Activated CD8-positive, alpha-beta T cell treated with anti-CD3 and anti-CD28 coated beads for 36 hours (primary cell): Measurements from ENCODE around the gene TRIM14. TPM values are rescaled to one million over a fixed set of nuclear protein-coding genes. Genes with fewer than 3 reads are reported as not detected.
"Not testable (repeated sequence)": the region's sequence is repeated elsewhere in the genome, so short reads cannot be mapped to it uniquely, and the experiment has no call there.

Source experiments
- ATAC-seq: fragments of 200-7000 bp; cut with Tn5 transposase; one replicate; pipeline ENCODE4 v1.10.0; 2021; ENCODE audit warnings: mild to moderate bottlenecking, moderate library complexity
- CTCF ChIA-PET: fragments of 350-600 bp; sonication (Branson Sonifier 250); formaldehyde crosslinking; loops from one replicate; lab custom pipeline; 2021; ENCODE audit warnings: antibody characterized with exemption; lab: Charles Lee
- POLR2A ChIA-PET: fragments of 350-600 bp; sonication (Branson Sonifier 250); formaldehyde crosslinking; loops from one replicate; lab custom pipeline; 2021; ENCODE audit warnings: antibody characterized with exemption; lab: Charles Lee
- DNase-seq: peaks from one replicate; pipeline ENCODE4 v3.0.0-alpha.2; 2020
- H3K27ac Mint-ChIP-seq: one replicate; pipeline ENCODE4 v1.8.0; 2021; ENCODE audit warnings: mild to moderate bottlenecking, mixed read lengths
- H3K27me3 Mint-ChIP-seq: one replicate; pipeline ENCODE4 v1.8.0; 2021; ENCODE audit warnings: mixed read lengths
- H3K36me3 Mint-ChIP-seq: one replicate; pipeline ENCODE4 v1.8.0; 2021; ENCODE audit warnings: low read depth, mixed read lengths
- H3K4me1 Mint-ChIP-seq: one replicate; pipeline ENCODE4 v1.8.0; 2021; ENCODE audit warnings: low read depth, mixed read lengths
- H3K4me3 Mint-ChIP-seq: one replicate; pipeline ENCODE4 v1.8.0; 2021; ENCODE audit warnings: mild to moderate bottlenecking, moderate library complexity, mixed read lengths
- H3K9me3 Mint-ChIP-seq: one replicate; pipeline ENCODE4 v1.8.0; 2021; ENCODE audit warnings: mixed read lengths
- CTCF ChIP-seq: fragments of 200-600 bp; IDR thresholded peaks from one replicate; pipeline ENCODE4 v1.8.0; 2022; ENCODE audit warnings: antibody characterized with exemption, mild to moderate bottlenecking
- intact Hi-C: fragments of 100-400 bp; cut with micrococcal nuclease; formaldehyde crosslinking; loops from one replicate; pipeline ENCODE4 v1.10.0; 2022
- total RNA-seq, 2 experiments: library from RNA; stranded (reverse); gene quantifications; one replicate each; pipeline ENCODE4 v1.2.3, GENCODE V29; 2021

TRIM14 gene
- total RNA-seq, 2 experiments from 2014 or later = 39.6 to 41.8 TPM

GRCh38 chr9:98080780-98081179 lies 38.2 kb downstream of the TRIM14 start:
- TF ChIP-seq CTCF = no peak
- ATAC-seq (no peak), DNase-seq (no peak)
- ChIA-PET CTCF (no interaction called here), POLR2A (interaction anchor here (0.8 to 1.5 kb wide), 3 partner anchors 17 to 27 kb away, joined by 3 to 6 read pairs (median 5); no protein-coding TSS in a partner anchor)
- Mint-ChIP-seq H3K36me3 (peaks cover 56% of the 10 kb centered on the region), H3K27ac (peak overlapping the region; percentile 80), H3K4me3 (no peak overlapping the region), H3K4me1 (peaks cover 42% of the 10 kb centered on the region), H3K27me3 (no peaks in the 10 kb centered on the region), H3K9me3 (no peaks in the 10 kb centered on the region)
- intact Hi-C loops = no loop called here

- H3K36me3 Mint-ChIP-seq = peaks cover 54% of the 10 kb centered on the region
- ATAC-seq (no peak), DNase-seq (no peak)
- peak overlapping the region; percentile 80 for H3K27ac Mint-ChIP-seq
- no peak overlapping the region for H3K4me3 Mint-ChIP-seq
- H3K4me1 Mint-ChIP-seq = peaks cover 42% of the 10 kb centered on the region
- ChIA-PET CTCF (interaction anchor here (1.4 kb wide), 1 partner anchor 13 kb away, joined by 3 read pairs; no protein-coding TSS in a partner anchor), POLR2A (interaction anchor here (0.8 to 1.5 kb wide), 5 partner anchors 18 to 158 kb away, joined by 3 to 6 read pairs (median 3); no protein-coding TSS in a partner anchor)
- no peak for TF ChIP-seq CTCF
- H3K9me3 Mint-ChIP-seq = no peaks in the 10 kb centered on the region
- H3K27me3 Mint-ChIP-seq = no peaks in the 10 kb centered on the region
- intact Hi-C loops = no loop called here
Observed at GRCh38 chr9:98080326-98080725, 38.7 kb downstream of the TRIM14 start.

DNA sequence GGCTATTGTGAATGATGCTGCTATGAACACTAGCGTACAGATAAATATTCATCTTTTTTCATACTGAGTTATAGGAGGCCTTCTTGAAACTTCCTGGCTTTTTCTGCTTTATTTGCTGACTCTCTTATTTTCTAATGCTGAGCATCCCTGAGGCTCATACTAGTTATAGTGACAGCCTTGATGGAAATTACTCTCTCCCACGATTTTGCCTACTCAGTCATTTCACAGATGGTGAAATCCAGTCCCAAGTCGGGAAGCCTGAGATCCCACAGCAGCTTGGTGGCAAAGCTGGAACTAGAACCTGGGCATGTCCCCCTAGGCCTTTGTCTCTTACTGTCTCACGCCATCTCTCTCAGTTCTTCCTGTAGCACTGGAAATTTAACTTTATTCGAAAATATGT lies 40.1 kb downstream of the TRIM14 start:
- POLR2A ChIA-PET = interaction anchor here (0.9 to 1.6 kb wide), 3 partner anchors 27 to 157 kb away, joined by 3 read pairs; partner anchors contain the start of gene TRIM14
- intact Hi-C loops = loop anchor here (10.0 kb wide), 1 partner anchor 116 kb away; the partner anchor contains the start of gene CORO2A
- H3K36me3 Mint-ChIP-seq = peaks cover 49% of the 10 kb centered on the region

DNA sequence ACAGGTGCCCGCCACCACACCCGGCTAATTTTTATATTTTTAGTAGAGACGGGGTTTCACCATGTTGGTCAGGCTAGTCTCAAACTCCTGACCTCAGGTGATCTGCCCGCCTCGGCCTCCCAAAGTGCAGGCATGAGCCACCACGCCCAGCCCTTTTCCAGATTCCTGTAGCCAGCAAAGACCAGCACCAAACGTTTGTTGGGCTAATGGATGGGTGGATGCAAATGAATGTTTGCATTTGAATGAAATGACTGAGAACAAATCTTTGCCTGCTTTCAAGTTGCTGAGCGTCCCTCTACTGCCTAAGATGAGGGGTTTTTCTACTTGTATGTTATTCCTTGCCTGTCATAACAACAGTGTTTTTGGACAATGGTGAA lies 42.5 kb downstream of the TRIM14 start:
- intact Hi-C loops = loop anchor here (10.0 kb wide), 1 partner anchor 118 kb away; the partner anchor contains the start of gene CORO2A
- H3K4me3 Mint-ChIP-seq, H3K9me3 Mint-ChIP-seq, ATAC-seq, H3K27me3 Mint-ChIP-seq, DNase-seq: not testable (repeated sequence)
- Mint-ChIP-seq H3K27ac (peak overlapping the region; percentile 89), H3K36me3 (peaks cover 26% of the 10 kb centered on the region), H3K4me1 (peaks cover 38% of the 10 kb centered on the region)
- ChIA-PET CTCF (interaction anchor here (1.2 to 1.3 kb wide), 3 partner anchors 8 to 42 kb away, joined by 3 to 4 read pairs (median 3); no protein-coding TSS in a partner anchor), POLR2A (interaction anchor here (1.1 to 1.5 kb wide), 3 partner anchors 10 to 179 kb away, joined by 3 to 5 read pairs (median 3); partner anchors contain the start of gene TBC1D2)

More for the DNA sequence above, 40.1 kb downstream of the TRIM14 start:
- TF ChIP-seq CTCF = no peak
- Mint-ChIP-seq H3K4me1 (peaks cover 51% of the 10 kb centered on the region), H3K9me3 (no peaks in the 10 kb centered on the region), H3K4me3 (no peak overlapping the region), H3K27ac (peak overlapping the region; percentile 76), H3K27me3 (no peaks in the 10 kb centered on the region)
- no peak for ATAC-seq
- CTCF ChIA-PET = interaction anchor here (0.6 to 1.4 kb wide), 3 partner anchors 14 to 188 kb away, joined by 3 read pairs; no protein-coding TSS in a partner anchor
- no peak for DNase-seq

DNA sequence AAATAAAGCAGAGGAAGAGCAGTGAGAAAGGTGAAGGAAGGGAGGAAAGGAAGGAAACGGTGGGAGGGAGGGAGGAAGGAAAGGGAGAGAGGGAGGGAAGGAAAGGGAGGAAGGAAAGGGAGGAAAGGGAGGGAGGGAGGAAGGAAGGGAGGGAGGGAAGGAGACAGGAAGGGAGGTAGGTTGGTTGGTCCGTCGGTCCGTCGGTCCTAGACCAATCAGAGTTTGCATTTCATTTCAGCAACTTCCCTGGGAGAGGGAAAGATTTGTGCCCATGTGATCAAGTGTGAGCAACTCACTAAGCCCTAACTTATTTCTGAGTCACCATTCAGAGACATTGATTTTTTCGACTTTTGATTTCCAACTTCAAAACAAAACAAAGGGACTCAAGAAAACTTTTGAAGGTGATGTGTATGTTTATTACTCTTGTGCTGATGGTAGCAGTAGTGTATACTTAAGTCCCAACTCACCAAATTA lies 43.7 kb downstream of the TRIM14 start:
- Mint-ChIP-seq H3K4me3 (peak overlapping the region; percentile 17), H3K9me3 (no peaks in the 10 kb centered on the region), H3K4me1 (peaks cover 30% of the 10 kb centered on the region), H3K27ac (peak overlapping the region; percentile 89), H3K36me3 (peaks cover 20% of the 10 kb centered on the region), H3K27me3 (no peaks in the 10 kb centered on the region)
- peak; percentile 46 for DNase-seq
- ChIA-PET CTCF (interaction anchor here (0.8 to 2.5 kb wide), 15 partner anchors 9 to 180 kb away, joined by 3 to 28 read pairs (median 7); partner anchors contain the start of genes CORO2A, NANS and TBC1D2), POLR2A (interaction anchor here (2.4 kb wide), 1 partner anchor 18 kb away, joined by 15 read pairs; the partner anchor contains the start of gene NANS)
- ATAC-seq = peak; percentile 82
- no peak for TF ChIP-seq CTCF
- intact Hi-C loops = loop anchor here (2.0 to 10.0 kb wide), 2 partner anchors 119 to 187 kb away; partner anchors contain the start of gene CORO2A
